ENCODE data around the gene DNAAF2. TPM values are rescaled to one million over a fixed set of nuclear protein-coding genes. Genes with fewer than 3 reads are reported as not detected.

DNAAF2 gene
- total and polyA plus RNA-seq, 2 of the 13 experiments (the other 11 are each of a cell fraction or from before 2014, with no cell fraction given) = 6.1 to 13.6 TPM

DNA sequence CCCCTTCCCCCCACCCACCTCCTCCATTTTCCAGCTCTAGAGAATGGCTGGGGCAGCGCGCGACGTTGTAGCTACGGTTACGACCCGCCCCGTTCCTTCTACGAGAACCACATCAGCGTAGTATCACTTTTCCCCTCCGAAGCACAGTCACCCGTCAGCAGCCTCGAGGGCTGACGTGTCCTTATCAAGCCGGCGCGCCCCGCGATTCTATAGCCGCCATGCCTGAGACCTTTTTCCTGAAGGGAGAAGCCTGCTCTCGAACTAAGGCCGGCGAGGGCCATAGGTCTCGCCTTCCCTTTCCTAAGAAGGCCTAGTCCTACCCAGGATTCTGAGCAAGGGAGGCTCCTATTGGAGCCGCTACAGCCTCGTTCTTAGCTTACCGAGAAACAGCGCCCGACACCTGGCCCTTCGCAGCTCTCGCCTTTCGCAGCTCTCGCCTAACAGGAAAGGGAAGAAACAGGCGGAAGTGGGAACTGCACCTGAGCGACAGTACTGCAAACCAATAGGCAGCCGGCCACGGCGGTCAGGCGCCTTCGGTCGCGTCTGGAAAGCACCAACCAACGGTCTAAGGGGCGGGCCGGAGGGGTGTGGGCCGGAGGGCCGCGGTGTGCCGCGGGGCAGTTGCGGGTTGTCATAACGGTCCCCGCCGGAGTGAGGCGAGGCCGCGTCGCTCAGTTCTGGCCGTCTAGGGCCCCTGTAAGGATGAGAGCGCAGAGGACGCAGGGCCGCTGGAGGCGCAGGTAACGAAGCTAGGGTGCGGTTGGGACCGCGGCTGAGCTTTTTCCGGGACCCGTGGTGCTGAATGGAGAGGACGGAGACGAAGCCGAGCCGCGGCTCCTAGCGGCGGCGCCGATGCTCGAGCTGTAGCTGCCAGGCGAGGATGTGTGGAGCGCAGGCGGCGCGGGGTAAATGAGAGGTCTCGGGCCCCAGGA lies 14.6 kb downstream of the DNAAF2 start, which contains the start of the genes MGAT2 and RPL36AL (continued):
- TF ChIP-seq ZNF468 (CRISPR knock-in tag; IDR thresholded peaks at IDR 0.05) (no peak), SMC3 (IDR thresholded peaks at IDR 0.05; ENCODE audit: low read length) (no peak), ZNF143 (CRISPR knock-in tag; IDR thresholded peaks at IDR 0.05) (no peak), FOXP1 (IDR thresholded peaks at IDR 0.05) (no peak), FOXP1 (CRISPR knock-in tag; IDR thresholded peaks at IDR 0.05) (no peak), ZNF431 (CRISPR knock-in tag; IDR thresholded peaks at IDR 0.05; ENCODE audit: borderline replicate concordance, low read depth) (0 out of 2 replicates have a peak, but pooled peaks have one; percentile 43), PRPF4 (IDR thresholded peaks at IDR 0.05; ENCODE audit: low read depth, low read length, poor library complexity, severe bottlenecking) (no peak), ZNF276 (CRISPR knock-in tag; IDR thresholded peaks at IDR 0.05; ENCODE audit: low read depth) (no peak), TGIF2 (CRISPR knock-in tag; IDR thresholded peaks at IDR 0.05) (peak; percentile 63; the same call in 1 of the 2 replicates), POLR2AphosphoS2 (IDR thresholded peaks at IDR 0.05; ENCODE audit: low read depth, low read length) (peak; percentile 65), ZNF562 (CRISPR knock-in tag; IDR thresholded peaks at IDR 0.05; ENCODE audit: borderline replicate concordance) (no peak), TFAP4 (IDR thresholded peaks at IDR 0.05; ENCODE audit: borderline replicate concordance, low read depth) (no peak), U2AF1 (optimal IDR thresholded peaks at IDR 0.05; ENCODE audit: low read depth, low read length) (no peak), CEBPZ (IDR thresholded peaks at IDR 0.05; ENCODE audit: low read length) (no peak), NRL (CRISPR knock-in tag; IDR thresholded peaks at IDR 0.05; ENCODE audit: borderline replicate concordance) (peak; percentile 45; the same call in 1 of the 2 replicates), RFX3 (CRISPR knock-in tag; IDR thresholded peaks at IDR 0.05) (no peak), SP2 (CRISPR knock-in tag; IDR thresholded peaks at IDR 0.05) (peak; percentile 98), ZNF614 (CRISPR knock-in tag; IDR thresholded peaks at IDR 0.05; ENCODE audit: borderline replicate concordance) (0 out of 2 replicates have a peak, but pooled peaks have one; percentile 25)
- TF ChIP-seq, protein P1, sequence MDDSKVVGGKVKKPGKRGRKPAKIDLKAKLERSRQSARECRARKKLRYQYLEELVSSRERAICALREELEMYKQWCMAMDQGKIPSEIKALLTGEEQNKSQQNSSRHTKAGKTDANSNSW (CRISPR knock-in tag; IDR thresholded peaks at IDR 0.05; ENCODE audit: borderline replicate concordance) = peak; percentile 66; the same call in 1 of the 2 replicates
